ENCODE measurements around the gene SMTNL2.

The SMTNL2 gene

GRCh38 chr17:4545217-4545951 lies 38.9 kb upstream of the SMTNL2 start:
- no peak for DNase-seq (ENCODE audit: low read depth)

GRCh38 chr17:4547118-4547906 lies 37.0 kb upstream of the SMTNL2 start:
- DNase-seq (ENCODE audit: low read depth) = no peak

GRCh38 chr17:4548061-4548461 lies 36.3 kb upstream of the SMTNL2 start:
- no peak for DNase-seq (ENCODE audit: low read depth)

- no peak for DNase-seq (ENCODE audit: low read depth)
Measured at GRCh38 chr17:4548721-4549531, 35.4 kb upstream of the SMTNL2 start.

- DNase-seq (ENCODE audit: low read depth) = no peak
Measured at GRCh38 chr17:4549781-4550533, 34.4 kb upstream of the SMTNL2 start.

- no peak for DNase-seq (ENCODE audit: low read depth)
Measured at GRCh38 chr17:4550534-4551039, 33.7 kb upstream of the SMTNL2 start.

GRCh38 chr17:4551141-4551540 lies 33.2 kb upstream of the SMTNL2 start:
- no peak for DNase-seq (ENCODE audit: low read depth)

- no peak for DNase-seq (ENCODE audit: low read depth)
Measured at GRCh38 chr17:4551796-4552525, 32.4 kb upstream of the SMTNL2 start.

GRCh38 chr17:4553669-4554068 lies 30.7 kb upstream of the SMTNL2 start:
- DNase-seq (ENCODE audit: low read depth) = no peak

- DNase-seq (ENCODE audit: low read depth) = no peak
Measured at GRCh38 chr17:4554441-4554996, 29.8 kb upstream of the SMTNL2 start.

GRCh38 chr17:4554997-4555799 lies 29.1 kb upstream of the SMTNL2 start, which contains the start of gene MYBBP1A:
Gene MYBBP1A, minus strand, starts transcription at chr17:4555384. Its CDS starts 60 bp downstream, at chr17:4555324.
- DNase-seq (ENCODE audit: low read depth) = peak; percentile 92

- no peak for DNase-seq (ENCODE audit: low read depth)
Measured at GRCh38 chr17:4555873-4556759, 28.2 kb upstream of the SMTNL2 start.

- no peak for DNase-seq (ENCODE audit: low read depth)
Measured at GRCh38 chr17:4556996-4557395, 27.3 kb upstream of the SMTNL2 start.

- no peak for DNase-seq (ENCODE audit: low read depth)
Measured at GRCh38 chr17:4557626-4558346, 26.5 kb upstream of the SMTNL2 start.

GRCh38 chr17:4558347-4558971 lies 25.9 kb upstream of the SMTNL2 start:
- DNase-seq (ENCODE audit: low read depth) = no peak

GRCh38 chr17:4559139-4559791 lies 25.1 kb upstream of the SMTNL2 start:
- DNase-seq (ENCODE audit: low read depth) = no peak

- no peak for DNase-seq (ENCODE audit: low read depth)
Measured at GRCh38 chr17:4559966-4560365, 24.4 kb upstream of the SMTNL2 start.

All from iris pigment epithelial cell (primary cell).